GM12864 (cell line): ENCODE measurements around the gene PALLD.
"Not testable (repeated sequence)": the region's sequence is repeated elsewhere in the genome, so short reads cannot be mapped to it uniquely, and the experiment has no call there.

ENCODE experiments used
- DNase-seq: peaks from one replicate; pipeline ENCODE4 v3.0.0-alpha.2; 2011; ENCODE audit warnings: low read depth
- H3K4me3 ChIP-seq: 2 replicates; pipeline ENCODE4 v1.5.1; 2011; ENCODE audit warnings: mild to moderate bottlenecking, low read depth, low read length, control low read depth
- TF ChIP-seq, protein P1 (sequence below): IDR thresholded peaks from 2 replicates; pipeline ENCODE4 v1.5.1; 2011; ENCODE audit warnings: low read depth, mild to moderate bottlenecking, moderate library complexity, low read length, control low read depth, inconsistent platforms; ENCODE audit errors: missing control alignments

The PALLD gene

DNA sequence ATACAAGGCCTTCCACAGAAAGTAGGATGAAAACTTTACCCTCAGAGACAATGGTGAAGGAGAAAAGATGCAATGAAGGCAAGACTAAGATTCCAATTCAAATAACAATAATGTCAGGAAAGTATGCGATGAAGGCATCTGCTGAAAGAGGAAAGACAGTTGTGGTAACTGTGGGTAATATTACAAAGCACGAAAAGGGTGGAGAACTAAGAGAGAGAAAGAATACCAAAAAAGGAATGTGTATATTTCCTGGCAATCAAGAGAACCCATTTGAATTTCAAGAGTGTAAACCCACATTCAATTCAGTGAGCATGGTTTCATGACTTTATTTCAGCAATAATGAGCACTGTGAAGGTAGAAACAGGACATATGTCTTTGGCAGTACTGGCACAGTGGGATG lies 225.5 kb downstream of the PALLD start:
- H3K4me3 ChIP-seq = no peak overlapping the region
- no peak for DNase-seq
- TF ChIP-seq, protein P1, sequence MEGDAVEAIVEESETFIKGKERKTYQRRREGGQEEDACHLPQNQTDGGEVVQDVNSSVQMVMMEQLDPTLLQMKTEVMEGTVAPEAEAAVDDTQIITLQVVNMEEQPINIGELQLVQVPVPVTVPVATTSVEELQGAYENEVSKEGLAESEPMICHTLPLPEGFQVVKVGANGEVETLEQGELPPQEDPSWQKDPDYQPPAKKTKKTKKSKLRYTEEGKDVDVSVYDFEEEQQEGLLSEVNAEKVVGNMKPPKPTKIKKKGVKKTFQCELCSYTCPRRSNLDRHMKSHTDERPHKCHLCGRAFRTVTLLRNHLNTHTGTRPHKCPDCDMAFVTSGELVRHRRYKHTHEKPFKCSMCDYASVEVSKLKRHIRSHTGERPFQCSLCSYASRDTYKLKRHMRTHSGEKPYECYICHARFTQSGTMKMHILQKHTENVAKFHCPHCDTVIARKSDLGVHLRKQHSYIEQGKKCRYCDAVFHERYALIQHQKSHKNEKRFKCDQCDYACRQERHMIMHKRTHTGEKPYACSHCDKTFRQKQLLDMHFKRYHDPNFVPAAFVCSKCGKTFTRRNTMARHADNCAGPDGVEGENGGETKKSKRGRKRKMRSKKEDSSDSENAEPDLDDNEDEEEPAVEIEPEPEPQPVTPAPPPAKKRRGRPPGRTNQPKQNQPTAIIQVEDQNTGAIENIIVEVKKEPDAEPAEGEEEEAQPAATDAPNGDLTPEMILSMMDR = no peak

DNA sequence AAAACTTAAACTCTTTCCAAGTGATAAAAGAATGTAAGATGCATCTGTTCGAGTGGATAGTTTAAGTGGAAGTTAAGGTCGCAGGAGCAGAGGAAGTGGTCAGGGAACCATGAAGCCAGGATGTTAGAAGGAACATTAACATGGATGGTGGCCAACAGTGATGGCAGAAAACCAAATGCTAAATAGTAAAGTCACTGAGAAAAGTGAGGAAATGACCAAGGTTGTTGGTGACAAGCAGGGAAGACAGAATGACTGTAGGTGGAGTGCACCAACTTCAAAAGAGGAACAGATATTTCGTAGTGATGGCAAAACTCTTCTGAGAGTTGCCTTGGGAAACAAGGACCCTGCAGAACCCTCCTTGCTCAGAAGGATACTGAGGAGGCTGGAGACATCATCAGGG lies 226.2 kb downstream of the PALLD start:
- no peak for DNase-seq
- TF ChIP-seq, protein P1 = no peak
- H3K4me3 ChIP-seq = no peak overlapping the region

DNA sequence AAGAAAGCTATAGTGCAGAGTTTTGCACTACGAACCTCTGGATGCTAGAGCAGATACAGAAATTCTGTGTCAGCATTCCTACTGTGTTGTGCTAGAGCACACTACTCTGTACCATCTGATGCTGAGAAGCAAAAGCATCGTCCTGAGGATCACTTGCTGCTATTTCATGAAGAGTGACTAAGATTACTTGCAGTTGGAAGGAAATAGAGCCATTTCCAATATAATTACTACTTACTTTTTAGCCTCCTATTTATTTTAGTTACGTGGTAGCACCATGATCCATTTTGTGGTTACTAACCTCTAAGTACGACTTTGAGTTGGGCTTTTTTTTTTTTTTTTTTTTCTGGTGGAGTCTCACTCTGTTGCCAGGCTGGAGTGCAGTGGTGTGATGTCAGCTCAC lies 226.7 kb downstream of the PALLD start:
- TF ChIP-seq, protein P1 = no peak
- H3K4me3 ChIP-seq = no peak overlapping the region
- DNase-seq = no peak

DNA sequence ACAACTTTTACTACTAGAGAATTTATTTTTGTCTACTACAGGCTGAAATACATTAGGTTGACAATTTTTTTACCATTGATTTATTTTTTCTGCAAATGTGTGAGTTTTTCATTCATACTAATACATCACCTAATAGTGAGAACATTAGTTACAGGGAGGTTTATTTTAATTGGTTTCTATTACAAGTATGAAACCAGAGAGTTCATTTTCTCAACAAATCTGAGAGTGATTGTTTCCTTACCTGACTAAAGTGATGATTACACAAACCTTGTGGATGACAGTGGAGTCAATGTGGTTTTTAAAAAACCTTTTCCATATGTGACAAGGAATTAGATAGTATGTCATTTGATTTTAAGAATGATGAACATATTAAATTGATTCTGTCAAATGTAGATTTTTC lies 227.4 kb downstream of the PALLD start:
- TF ChIP-seq, protein P1 = no peak
- no peak overlapping the region for H3K4me3 ChIP-seq

DNA sequence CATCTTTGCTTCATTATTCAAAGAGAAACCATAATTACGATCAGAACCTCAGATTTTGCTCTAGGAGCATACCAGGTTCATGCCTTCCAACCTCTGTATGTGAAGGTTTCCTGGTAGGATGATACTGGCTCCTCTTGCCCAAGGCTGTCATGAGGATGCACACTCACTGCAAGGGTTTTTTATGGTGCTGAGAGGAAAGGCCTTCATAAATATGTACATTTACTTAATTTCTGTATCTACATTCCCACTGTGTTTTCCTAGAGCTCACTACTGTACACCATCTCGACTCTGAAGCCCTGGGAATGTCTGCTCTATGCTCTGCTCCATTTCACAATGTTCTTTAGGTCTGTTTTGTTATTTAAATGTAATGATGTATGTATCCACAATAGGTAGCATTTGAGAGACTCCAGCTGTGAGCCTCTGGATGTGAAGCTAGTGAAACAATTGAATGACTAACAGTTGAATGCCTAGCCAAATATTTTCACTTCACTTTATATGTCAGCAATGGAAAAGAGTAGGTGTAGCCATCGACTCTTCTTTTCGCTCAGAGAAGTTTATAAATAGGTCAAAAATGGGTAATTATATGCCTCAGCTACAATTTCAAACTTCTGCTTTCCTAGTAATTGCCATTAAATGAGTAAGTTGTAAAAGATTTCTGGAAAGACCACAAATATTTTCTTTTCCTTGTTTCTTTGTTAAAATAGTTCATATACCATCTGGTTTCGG lies 228.0 kb downstream of the PALLD start:
- no peak overlapping the region for H3K4me3 ChIP-seq
- TF ChIP-seq, protein P1 = no peak
- no peak for DNase-seq

More for the DNA sequence above, 227.4 kb downstream of the PALLD start:
- no peak for DNase-seq

DNA sequence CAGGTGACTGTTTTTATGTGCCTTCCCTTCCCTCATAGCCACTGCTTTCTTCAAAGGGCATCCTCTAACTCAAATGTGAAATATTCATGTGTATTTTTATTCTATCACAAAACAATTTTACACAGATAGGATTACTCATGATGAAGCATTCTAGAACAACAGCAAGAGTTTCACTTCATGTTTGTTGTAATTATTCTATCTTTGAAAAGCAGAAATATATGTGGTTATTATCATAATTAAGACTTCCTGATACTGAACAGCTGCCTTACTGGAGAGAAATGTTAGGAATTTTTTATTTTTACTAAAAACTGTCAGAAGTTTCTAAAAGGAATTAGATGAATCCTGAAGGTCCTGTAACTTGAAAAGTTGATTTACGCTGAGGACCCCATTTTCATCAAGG lies 229.1 kb downstream of the PALLD start:
- H3K4me3 ChIP-seq = no peak overlapping the region
- TF ChIP-seq, protein P1 = no peak
- no peak for DNase-seq

DNA sequence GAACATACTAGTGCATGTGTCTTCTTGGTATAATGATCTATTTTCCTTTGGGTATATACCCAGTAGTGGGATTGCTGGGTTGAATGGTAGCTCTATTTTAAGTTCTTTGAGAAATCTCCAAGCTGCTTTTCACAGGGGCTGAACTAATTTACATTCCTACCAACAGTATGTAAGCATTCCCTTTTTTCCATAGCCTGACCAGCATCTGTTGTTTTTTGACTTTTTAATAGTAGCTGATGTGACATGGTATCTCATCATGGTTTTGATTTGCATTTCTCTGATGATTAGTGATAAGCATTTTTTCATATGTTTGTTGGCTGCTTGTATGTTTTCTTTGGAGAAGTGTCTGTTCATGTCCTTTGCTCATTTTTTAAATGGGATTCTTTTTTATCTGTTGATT lies 230.3 kb downstream of the PALLD start:
- not testable (repeated sequence) for DNase-seq

More for the DNA sequence above, 230.3 kb downstream of the PALLD start:
- not testable (repeated sequence) for H3K4me3 ChIP-seq
